GM18520 (cell line): Measurements from ENCODE around the gene ITSN2.
"Not testable (repeated sequence)": the region's sequence is repeated elsewhere in the genome, so short reads cannot be mapped to it uniquely, and the experiment has no call there.

Experiments
- ATAC-seq: cut with Tn5 transposase; IDR thresholded peaks from one replicate; pipeline ENCODE4 v1.9.1; 2021; ENCODE audit not compliant: unreplicated experiment

Gene ITSN2

GRCh38 chr2:24365051-24365450, 4.7 kb upstream of the ITSN2 start:
- ATAC-seq: no peak

GRCh38 chr2:24363301-24363700, 3.0 kb upstream of the ITSN2 start:
- no peak for ATAC-seq

GRCh38 chr2:24362253-24362652, 1.9 kb upstream of the ITSN2 start:
- ATAC-seq: no peak

- no peak for ATAC-seq
These were observed 611 bp upstream of the ITSN2 start for GRCh38 chr2:24360963-24361330.

- no peak for ATAC-seq
These were observed 947 bp downstream of the ITSN2 start for GRCh38 chr2:24359129-24360049.

- not testable (repeated sequence) for ATAC-seq
These were observed 2.6 kb downstream of the ITSN2 start for GRCh38 chr2:24357767-24358166.

- not testable (repeated sequence) for ATAC-seq
These were observed 3.2 kb downstream of the ITSN2 start for GRCh38 chr2:24357115-24357514.

GRCh38 chr2:24354957-24355356, 5.4 kb downstream of the ITSN2 start:
- no peak for ATAC-seq

GRCh38 chr2:24354395-24354794, 5.9 kb downstream of the ITSN2 start:
- ATAC-seq: no peak

- no peak for ATAC-seq
These were observed 6.4 kb downstream of the ITSN2 start for GRCh38 chr2:24353973-24354372.

GRCh38 chr2:24353364-24353763, 7.0 kb downstream of the ITSN2 start:
- no peak for ATAC-seq

- ATAC-seq: no peak
These were observed 7.7 kb downstream of the ITSN2 start for GRCh38 chr2:24352664-24353063.

- no peak for ATAC-seq
These were observed 8.4 kb downstream of the ITSN2 start for GRCh38 chr2:24351981-24352380.

- ATAC-seq: no peak
These were observed 8.8 kb downstream of the ITSN2 start for GRCh38 chr2:24351627-24351938.

GRCh38 chr2:24350826-24351626, 9.3 kb downstream of the ITSN2 start:
- no peak for ATAC-seq

- no peak for ATAC-seq
These were observed 11.2 kb downstream of the ITSN2 start for GRCh38 chr2:24349097-24349496.

- ATAC-seq: no peak
These were observed 14.4 kb downstream of the ITSN2 start for GRCh38 chr2:24345937-24346336.

GRCh38 chr2:24343225-24343882, 17.0 kb downstream of the ITSN2 start:
- ATAC-seq: peak; percentile 70

- peak; percentile 43 for ATAC-seq
These were observed 18.0 kb downstream of the ITSN2 start for GRCh38 chr2:24342110-24342910.

- no peak for ATAC-seq
These were observed 20.5 kb downstream of the ITSN2 start for GRCh38 chr2:24339856-24340262.

- not testable (repeated sequence) for ATAC-seq
These were observed 21.2 kb downstream of the ITSN2 start for GRCh38 chr2:24339098-24339497.
